H1 (cell line): ENCODE results near the gene LRRC4C. TPM values are rescaled to one million over a fixed set of nuclear protein-coding genes. Genes with fewer than 3 reads are reported as not detected.

Experiments used
- CTCF ChIA-PET: fragments of 300-600 bp; sonication (Branson Sonifier 250); formaldehyde crosslinking; loops from one replicate; lab custom pipeline; 2021; ENCODE audit not compliant: partially characterized antibody; lab: Charles Lee
- POLR2A ChIA-PET: fragments of 300-600 bp; sonication (Branson Sonifier 250); formaldehyde crosslinking; loops from one replicate; lab custom pipeline; 2021; ENCODE audit warnings: inconsistent platforms; ENCODE audit not compliant: partially characterized antibody; lab: Charles Lee
- DNase-seq, 2 experiments: peaks; one replicate each; pipeline versions ENCODE4 v3.0.0 to v3.0.0-alpha.2; 2010 to 2022; ENCODE audit warnings: low spot score in 2 of 2, low read depth in 1 of 2, mixed read lengths in 1 of 2
- FAIRE-seq: peaks from 2 replicates; lab custom pipeline; 2011; peaks lifted over from hg19 to GRCh38; lab: Jason Lieb, UNC
- H2AFZ ChIP-seq: 2 replicates; pipeline ENCODE4 v1.8.1; 2012; ENCODE audit warnings: low read length, inconsistent platforms
- H2AK5ac ChIP-seq: 2 replicates; pipeline ENCODE4 v1.6.1; 2013; ENCODE audit warnings: low read depth, low read length
- H2BK120ac ChIP-seq: replicated peaks from 2 replicates; pipeline ENCODE3; 2013; ENCODE audit warnings: low read depth, low read length, inconsistent platforms
- H2BK12ac ChIP-seq: 2 replicates; pipeline ENCODE4 v1.6.1; 2013; ENCODE audit warnings: low read depth, low read length
- H2BK15ac ChIP-seq: 2 replicates; pipeline ENCODE4 v1.6.1; 2013; ENCODE audit warnings: low read length
- H2BK20ac ChIP-seq: 2 replicates; pipeline ENCODE4 v1.6.1; 2013; ENCODE audit warnings: low read length
- H2BK5ac ChIP-seq: 2 replicates; pipeline ENCODE4 v1.6.1; 2013; ENCODE audit warnings: low read depth, low read length
- H3K14ac ChIP-seq: 2 replicates; pipeline ENCODE4 v1.6.1; 2013; ENCODE audit warnings: inconsistent platforms; ENCODE audit not compliant: insufficient read length
- H3K18ac ChIP-seq: 2 replicates; pipeline ENCODE4 v1.6.1; 2013; ENCODE audit warnings: low read length; ENCODE audit errors: extremely low read depth
- H3K23ac ChIP-seq: 2 replicates; pipeline ENCODE4 v1.6.1; 2013; ENCODE audit warnings: inconsistent platforms; ENCODE audit not compliant: insufficient read length
- H3K23me2 ChIP-seq: 2 replicates; pipeline ENCODE4 v1.6.1; 2013; ENCODE audit warnings: low read depth, low read length
- H3K27ac ChIP-seq: 2 replicates; pipeline ENCODE4 v1.6.1; 2011; ENCODE audit warnings: low read depth, low read length, inconsistent platforms
- H3K27me3 ChIP-seq, 4 experiments: replicated peaks in 1 of 4; 1 replicate in 1 of 4; 2 replicates in 3 of 4; pipeline versions ENCODE4 v1.6.1 to v1.8.1; 2011 to 2013; ENCODE audit warnings: low read length in 3 of 4, mild to moderate bottlenecking in 3 of 4, inconsistent platforms in 2 of 4, mixed read lengths in 2 of 4, moderate library complexity in 1 of 4; ENCODE audit not compliant: control insufficient read depth in 3 of 4, insufficient read depth in 3 of 4; ENCODE audit errors: extremely low read depth in 1 of 4
- H3K36me3 ChIP-seq, 4 experiments: 2 replicates each; pipeline versions ENCODE4 v1.6.1 to v1.8.1; 2011 to 2013; ENCODE audit warnings: mild to moderate bottlenecking in 4 of 4, low read length in 3 of 4, moderate library complexity in 2 of 4, control low read depth in 1 of 4, inconsistent platforms in 1 of 4; ENCODE audit not compliant: insufficient read depth in 4 of 4, control insufficient read depth in 2 of 4
- H3K4ac ChIP-seq: replicated peaks from 2 replicates; pipeline ENCODE3; 2013; ENCODE audit warnings: low read length, low read depth, mixed read lengths, inconsistent platforms; ENCODE audit not compliant: insufficient read length
- H3K4me1 ChIP-seq, 4 experiments: replicated peaks in 1 of 4; 1 replicate in 1 of 4; 2 replicates in 3 of 4; pipeline versions ENCODE4 v1.6.1 to v1.8.1; 2011 to 2013; ENCODE audit warnings: low read length in 3 of 4, inconsistent platforms in 2 of 4, mixed read lengths in 1 of 4; ENCODE audit not compliant: insufficient read depth in 4 of 4, control insufficient read depth in 3 of 4
- H3K4me2 ChIP-seq, 2 experiments: 2 replicates each; pipeline versions ENCODE4 v1.6.1 to v1.8.1; 2011 to 2013; ENCODE audit warnings: low read depth in 2 of 2, low read length in 2 of 2, control low read depth in 1 of 2, inconsistent platforms in 1 of 2, mild to moderate bottlenecking in 1 of 2; ENCODE audit not compliant: insufficient read depth in 1 of 2
- H3K4me3 ChIP-seq, 4 experiments: fragments of 200-600, 300-600 bp in 1 of 4; sonication (generic), shearing (Covaris generic), sonication (Bioruptor Twin) in 1 of 4; 2 replicates each; pipeline versions ENCODE4 v1.5.1 to v1.8.1; 2011 to 2016; ENCODE audit warnings: low read length in 4 of 4, low read depth in 3 of 4, control low read depth in 2 of 4, inconsistent platforms in 2 of 4, mild to moderate bottlenecking in 2 of 4, mixed read lengths in 1 of 4, moderate library complexity in 1 of 4; ENCODE audit not compliant: insufficient read depth in 2 of 4; ENCODE audit errors: extremely low read depth in 1 of 4
- H3K56ac ChIP-seq: replicated peaks from 2 replicates; pipeline ENCODE3; 2013; ENCODE audit warnings: low read depth, mild to moderate bottlenecking, mixed read lengths, low read length, inconsistent platforms; ENCODE audit not compliant: insufficient read length
- H3K79me1 ChIP-seq: 2 replicates; pipeline ENCODE4 v1.6.1; 2013; ENCODE audit warnings: low read depth, low read length, control low read depth
- H3K79me2 ChIP-seq, 2 experiments: 2 replicates each; pipeline versions ENCODE4 v1.6.1 to v1.8.1; 2012 to 2013; ENCODE audit warnings: low read length in 2 of 2, mild to moderate bottlenecking in 2 of 2, inconsistent platforms in 1 of 2; ENCODE audit not compliant: insufficient read depth in 2 of 2, control insufficient read depth in 1 of 2
- H3K9ac ChIP-seq, 4 experiments: replicated peaks in 1 of 4; 1 replicate in 1 of 4; 2 replicates in 3 of 4; pipeline versions ENCODE4 v1.6.1 to v1.8.1; 2011 to 2013; ENCODE audit warnings: low read depth in 3 of 4, low read length in 3 of 4, control low read depth in 2 of 4, mild to moderate bottlenecking in 2 of 4, moderate library complexity in 2 of 4, inconsistent platforms in 1 of 4; ENCODE audit errors: extremely low read depth in 1 of 4
- H3K9me3 ChIP-seq, 2 experiments: 2 replicates each; pipeline versions ENCODE4 v1.6.1 to v1.8.1; 2012 to 2013; ENCODE audit warnings: mild to moderate bottlenecking in 2 of 2, moderate library complexity in 2 of 2, control low read depth in 1 of 2, inconsistent platforms in 1 of 2, low read depth in 1 of 2, low read length in 1 of 2, mixed read lengths in 1 of 2; ENCODE audit not compliant: insufficient read depth in 2 of 2
- H4K20me1 ChIP-seq, 2 experiments: replicated peaks in 1 of 2; 2 replicates each; pipeline versions ENCODE3 to v1.8.1; 2011 to 2013; ENCODE audit warnings: inconsistent platforms in 2 of 2, low read length in 2 of 2, mild to moderate bottlenecking in 1 of 2; ENCODE audit not compliant: insufficient read depth in 2 of 2, control insufficient read depth in 1 of 2
- H4K5ac ChIP-seq: 2 replicates; pipeline ENCODE4 v1.6.1; 2013; ENCODE audit warnings: low read length, low read depth, mixed read lengths, inconsistent platforms; ENCODE audit not compliant: insufficient read length
- H4K8ac ChIP-seq: 2 replicates; pipeline ENCODE4 v1.8.0; 2013; ENCODE audit warnings: mild to moderate bottlenecking, moderate library complexity, low read length, inconsistent platforms; ENCODE audit not compliant: insufficient read depth; ENCODE audit errors: extremely low read depth
- H4K91ac ChIP-seq: replicated peaks from 2 replicates; pipeline ENCODE3; 2013; ENCODE audit warnings: low read length, mixed read lengths, inconsistent platforms; ENCODE audit not compliant: insufficient read length
- HDAC6 ChIP-seq: IDR thresholded peaks from one replicate; pipeline ENCODE4 v1.7.1; 2012; ENCODE audit warnings: low read depth, mild to moderate bottlenecking, inconsistent platforms, low read length, moderate library complexity
- MAX ChIP-seq: IDR thresholded peaks from 2 replicates; pipeline ENCODE4 v1.6.1; 2012; ENCODE audit warnings: inconsistent platforms
- PHF8 ChIP-seq: fragments of 200-600 bp; sonication (generic); conservative IDR thresholded peaks from 2 replicates; pipeline ENCODE4 v1.7.1; 2012; ENCODE audit warnings: low read depth, mild to moderate bottlenecking, inconsistent platforms, low read length, moderate library complexity
- WGBS, 2 experiments: shearing (Covaris generic) in 1 of 2; methylation state at CpG; one replicate each; pipeline versions ENCODE4 v1.1.6 to v1.1.7; 2013 to 2015; ENCODE audit warnings: low lambda C conversion rate in 2 of 2, mixed read lengths in 2 of 2, inconsistent platforms in 1 of 2, low coverage in 1 of 2, missing lambda C conversion rate in 1 of 2; ENCODE audit not compliant: insufficient replicate concordance in 2 of 2, insufficient coverage in 1 of 2, insufficient read length in 1 of 2; ENCODE audit errors: extremely low coverage in 1 of 2, missing lambda C conversion rate in 1 of 2; 5-methylcytosine and 5-hydroxymethylcytosine counted together
- polyA plus RNA-seq, 7 experiments: library from polyadenylated mRNA; depleted of rRNA in 3 of 7; stranded (reverse) in 5 of 7; unstranded in 2 of 7; fragments of >200 nt in 5 of 7; fragments of 200-250 nt in 2 of 7; gene quantifications; 1 replicate in 5 of 7; 2 replicates in 1 of 7; 4 replicates in 1 of 7; pipeline versions ENCODE4 v1.2.1 to v1.2.3, GENCODE V29; 2011 to 2013; ENCODE audit warnings: missing spikeins in 2 of 7, mixed read lengths in 2 of 7
- total RNA-seq: library from RNA; stranded (reverse); fragmentation: NEBNext Ultra II Directional; extraction: Animal tissue kit (Norgen Biotek cat#: 25700); gene quantifications from 2 replicates; pipeline ENCODE4 v1.2.1, GENCODE V29; 2021

LRRC4C gene
- total and polyA plus RNA-seq, 2 of the 8 experiments (the other 6 are each of a cell fraction or from before 2014, with no cell fraction given): 0.23 to 2.2 TPM

DNA sequence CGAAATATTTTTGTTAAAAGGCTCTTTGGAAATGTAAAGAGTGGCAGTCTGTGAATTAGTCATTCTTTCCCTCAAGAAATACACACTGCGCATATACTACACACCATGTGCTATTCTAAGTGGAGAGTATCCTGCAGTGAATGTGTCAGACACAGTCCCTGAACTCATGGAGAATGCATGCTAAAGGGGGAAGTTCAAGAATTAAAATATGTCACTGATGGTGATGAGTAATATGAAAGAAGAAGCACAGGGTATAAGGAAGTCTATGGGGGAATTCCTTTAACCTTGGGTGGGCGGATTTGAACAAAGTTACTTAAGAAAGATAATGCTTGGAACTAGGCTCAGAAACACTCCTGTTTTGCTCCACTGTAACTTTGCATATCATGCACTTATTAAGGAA lies 153.0 kb downstream of the LRRC4C start:
- H4K91ac ChIP-seq: no peak overlapping the region
- H3K27me3 ChIP-seq: no peaks in the 10 kb centered on the region
- no peaks in the 10 kb centered on the region for H4K20me1 ChIP-seq
- H2BK5ac ChIP-seq: no peak overlapping the region
- H3K4me3 ChIP-seq: no peak overlapping the region
- H3K27ac ChIP-seq: no peak overlapping the region
- H4K8ac ChIP-seq: no peak overlapping the region
- FAIRE-seq (no peak), DNase-seq (no peak)
- CTCF ChIA-PET: interaction anchor here (1.1 kb wide), 1 partner anchor 10 kb away, joined by 3 read pairs; no protein-coding TSS in a partner anchor
- H3K18ac ChIP-seq: no peak overlapping the region
- POLR2A ChIA-PET: no interaction called here
- WGBS, 2 experiments: 89% methylated on average over 3 of the region's 3 CpGs; no CpG with 5 or more reads in 1 of the 2 experiments
- no peak overlapping the region for H2AFZ ChIP-seq
- H3K9me3 ChIP-seq: no peaks in the 10 kb centered on the region; a peak in 1 of 4 replicates
- no peak for TF ChIP-seq MAX
- TF ChIP-seq HDAC6: no peak
- no peak for TF ChIP-seq PHF8
- no peaks in the 10 kb centered on the region for H3K36me3 ChIP-seq
- no peak overlapping the region for H3K9ac ChIP-seq
- H3K4ac ChIP-seq: no peak overlapping the region
- no peaks in the 10 kb centered on the region for H3K79me2 ChIP-seq
- H2AK5ac ChIP-seq: no peak overlapping the region
- H2BK12ac ChIP-seq: no peak overlapping the region
- H2BK15ac ChIP-seq: no peak overlapping the region
- H2BK20ac ChIP-seq: no peak overlapping the region
- H3K23me2 ChIP-seq: no peaks in the 10 kb centered on the region
- no peak overlapping the region for H2BK120ac ChIP-seq
- no peak overlapping the region for H4K5ac ChIP-seq
- H3K14ac ChIP-seq: no peak overlapping the region
- no peaks in the 10 kb centered on the region for H3K79me1 ChIP-seq
- H3K56ac ChIP-seq: no peak overlapping the region
- H3K23ac ChIP-seq: no peak overlapping the region
- H3K4me1 ChIP-seq: peaks cover 0 to 3% (median 1%) of the 10 kb centered on the region in 4 experiments; a peak in 2 of 7 replicates
- no peak overlapping the region for H3K4me2 ChIP-seq
